Raji (cell line): Measurements from ENCODE around the gene SLC29A1.
A peak's percentile ranks its signal among the peaks of the same experiment; 100 is the strongest.

Experiments used
- POLR2A ChIP-seq: IDR thresholded peaks from 2 replicates; pipeline ENCODE4 v1.6.1; 2011; ENCODE audit warnings: low read depth, low read length, control low read depth; ENCODE audit not compliant: insufficient read depth

The SLC29A1 gene

DNA sequence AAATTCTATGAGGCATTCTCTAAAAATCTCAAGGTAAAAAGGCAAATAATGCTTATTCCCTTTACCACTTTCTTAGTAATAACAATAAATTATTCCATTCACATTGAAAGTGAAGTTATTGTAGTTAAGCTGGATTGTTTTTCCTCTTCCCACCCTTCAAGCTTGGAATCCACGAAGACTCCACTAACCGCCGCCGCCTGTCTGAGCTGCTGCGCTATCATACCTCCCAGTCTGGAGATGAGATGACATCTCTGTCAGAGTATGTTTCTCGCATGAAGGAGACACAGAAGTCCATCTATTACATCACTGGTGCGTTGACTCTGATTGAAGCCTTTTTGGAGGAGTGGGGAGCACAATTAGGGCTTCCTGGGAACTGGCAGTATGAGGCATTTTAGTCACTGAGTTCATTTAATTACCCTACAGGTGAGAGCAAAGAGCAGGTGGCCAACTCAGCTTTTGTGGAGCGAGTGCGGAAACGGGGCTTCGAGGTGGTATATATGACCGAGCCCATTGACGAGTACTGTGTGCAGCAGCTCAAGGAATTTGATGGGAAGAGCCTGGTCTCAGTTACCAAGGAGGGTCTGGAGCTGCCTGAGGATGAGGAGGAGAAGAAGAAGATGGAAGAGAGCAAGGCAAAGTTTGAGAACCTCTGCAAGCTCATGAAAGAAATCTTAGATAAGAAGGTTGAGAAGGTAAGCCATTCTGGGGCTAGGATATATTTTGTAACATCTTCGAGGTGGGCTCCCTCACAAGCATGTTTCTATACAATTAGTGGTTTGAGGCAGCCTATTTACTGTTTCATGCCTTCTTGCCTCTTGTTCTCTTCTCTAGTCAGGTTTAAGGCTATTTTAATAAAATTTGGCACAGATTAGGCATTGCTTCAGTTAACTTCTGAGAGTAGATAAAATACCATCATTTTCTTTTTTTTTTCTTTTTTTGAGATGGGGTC, 28.5 kb downstream of the SLC29A1 start:
- TF ChIP-seq POLR2A = no peak

GRCh38 chr6:44253307-44254101, 30.1 kb downstream of the SLC29A1 start:
- TF ChIP-seq POLR2A = no peak

DNA sequence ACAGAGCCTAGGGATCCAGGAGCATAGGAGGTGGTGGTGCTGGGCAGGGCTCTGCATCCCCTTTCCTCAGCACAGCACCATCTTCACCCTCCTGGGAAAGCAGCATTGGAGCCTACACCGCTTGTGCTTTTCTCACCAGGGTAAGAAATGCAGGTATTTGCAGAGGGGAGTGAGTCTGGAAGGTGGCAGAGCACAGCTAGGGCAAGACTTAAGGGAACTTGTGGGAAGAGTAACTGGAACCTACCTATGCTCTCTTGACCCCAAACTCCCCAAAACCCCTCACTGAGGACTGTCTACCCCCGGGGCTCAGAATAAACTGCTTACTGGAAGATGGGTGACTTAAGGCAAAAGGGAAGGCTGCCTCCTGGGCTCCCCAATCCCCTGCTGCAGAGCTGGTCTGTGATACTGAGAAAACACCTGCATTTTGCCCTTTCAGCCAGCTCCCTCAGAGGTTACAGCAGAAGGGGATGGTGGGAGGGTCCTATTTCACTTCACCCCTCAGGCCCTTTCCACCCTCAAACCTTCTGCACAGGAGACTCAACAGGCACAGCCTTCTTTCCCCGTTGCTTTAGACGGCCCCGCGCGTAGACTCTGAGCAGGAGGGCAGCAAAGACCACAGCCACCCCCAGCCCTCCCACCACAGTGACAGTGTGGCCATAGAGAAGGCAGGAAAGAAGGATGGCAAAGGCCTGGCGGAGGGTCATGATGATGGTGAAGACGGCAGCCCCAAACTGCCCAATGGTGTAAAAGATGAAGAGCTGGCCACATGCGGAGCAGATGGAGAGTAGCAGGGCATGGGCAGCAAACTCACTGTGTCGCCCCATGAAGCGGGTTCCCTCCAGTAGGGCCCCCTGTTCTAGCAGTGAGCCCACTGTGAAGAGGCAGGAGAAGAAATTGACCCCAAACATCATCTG, 31.1 kb downstream of the SLC29A1 start:
- TF ChIP-seq POLR2A = no peak

DNA sequence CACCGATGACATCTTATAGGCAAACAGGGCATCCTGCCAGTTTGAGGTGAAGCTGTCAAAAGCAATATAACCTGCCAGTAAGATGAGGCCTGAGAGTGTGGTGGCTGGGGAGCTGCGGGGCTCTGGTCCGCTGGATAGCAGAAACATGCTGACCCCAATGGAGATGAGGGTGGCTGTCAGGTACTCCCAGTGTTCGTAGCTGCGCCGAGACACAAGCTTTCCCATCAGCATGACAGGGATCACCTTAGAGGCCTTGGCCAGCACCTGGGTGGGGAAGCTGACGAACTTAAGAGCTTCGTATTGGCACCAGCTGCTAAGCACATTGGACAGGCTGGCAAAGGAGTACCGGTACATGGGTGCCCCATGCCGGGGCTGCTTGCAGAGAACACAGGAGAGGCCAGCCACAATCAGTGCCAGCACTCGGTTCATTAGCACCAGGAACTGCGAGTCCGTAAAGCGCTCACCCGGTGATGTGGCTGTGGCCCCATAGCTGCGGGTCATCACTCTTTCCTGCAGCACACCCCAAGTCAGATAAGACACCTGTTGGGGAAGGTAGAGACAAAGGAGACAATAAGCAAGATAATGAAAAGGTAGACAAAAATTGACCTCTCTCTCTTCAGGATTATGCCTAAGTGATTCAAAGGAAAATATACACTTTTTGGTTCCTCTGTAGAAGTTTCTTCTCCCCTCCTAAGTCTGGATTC, 31.9 kb downstream of the SLC29A1 start:
- TF ChIP-seq POLR2A = peak; percentile 26; the same call in 1 of the 2 replicates

GRCh38 chr6:44255871-44256774, 32.7 kb downstream of the SLC29A1 start:
- no peak for TF ChIP-seq POLR2A

DNA sequence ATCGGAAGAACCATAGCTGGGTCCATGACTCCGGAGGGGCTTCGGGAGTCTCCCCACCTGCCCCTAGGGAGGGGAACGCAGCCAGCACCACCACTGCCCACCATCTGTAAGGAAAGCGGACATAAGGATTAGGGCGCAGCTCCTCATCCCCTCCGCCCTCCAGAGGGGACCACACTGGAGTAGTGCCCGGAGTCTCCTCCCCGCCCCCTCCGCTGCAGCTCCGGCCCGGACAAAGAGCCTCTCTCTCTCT, 33.3 kb downstream of the SLC29A1 start:
- no peak for TF ChIP-seq POLR2A

- TF ChIP-seq POLR2A = peak; percentile 76
Measured at GRCh38 chr6:44257025-44257752, 33.8 kb downstream of the SLC29A1 start, which contains the start of gene SLC35B2. SLC35B2 (minus strand) TSS chr6:44257528; CDS start chr6:44257410, 118 bp downstream.

DNA sequence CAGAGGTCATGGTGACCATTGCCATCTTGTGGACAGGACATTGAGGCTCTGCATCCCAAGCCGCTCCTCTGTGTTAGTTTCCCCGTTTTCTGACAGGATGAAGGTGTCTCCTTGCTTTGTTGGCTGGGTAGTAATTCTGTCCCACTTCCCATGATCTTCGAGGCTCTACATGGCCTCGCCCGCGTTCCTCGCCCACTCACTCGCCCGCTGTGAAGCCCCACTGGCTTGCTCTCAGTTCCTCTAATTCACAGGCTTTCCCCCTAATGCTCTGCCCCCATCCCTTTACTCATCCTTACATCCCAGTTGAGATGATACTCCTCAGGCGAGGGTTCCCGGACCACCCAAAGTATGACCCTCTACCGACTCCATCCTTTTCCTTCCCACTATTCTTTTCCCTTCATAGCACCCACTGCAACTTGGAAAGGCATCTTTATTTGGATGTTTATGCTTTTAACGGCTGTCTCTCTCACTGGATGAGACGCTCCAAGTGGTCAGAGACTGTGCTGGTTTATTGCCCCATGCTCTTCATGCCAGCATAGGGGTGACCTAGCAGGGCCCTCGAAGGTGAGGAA, 34.4 kb downstream of the SLC29A1 start:
- TF ChIP-seq POLR2A = no peak

- TF ChIP-seq POLR2A = no peak
Measured at GRCh38 chr6:44258325-44258863, 35.0 kb downstream of the SLC29A1 start.

GRCh38 chr6:44258921-44259320, 35.5 kb downstream of the SLC29A1 start:
- no peak for TF ChIP-seq POLR2A

DNA sequence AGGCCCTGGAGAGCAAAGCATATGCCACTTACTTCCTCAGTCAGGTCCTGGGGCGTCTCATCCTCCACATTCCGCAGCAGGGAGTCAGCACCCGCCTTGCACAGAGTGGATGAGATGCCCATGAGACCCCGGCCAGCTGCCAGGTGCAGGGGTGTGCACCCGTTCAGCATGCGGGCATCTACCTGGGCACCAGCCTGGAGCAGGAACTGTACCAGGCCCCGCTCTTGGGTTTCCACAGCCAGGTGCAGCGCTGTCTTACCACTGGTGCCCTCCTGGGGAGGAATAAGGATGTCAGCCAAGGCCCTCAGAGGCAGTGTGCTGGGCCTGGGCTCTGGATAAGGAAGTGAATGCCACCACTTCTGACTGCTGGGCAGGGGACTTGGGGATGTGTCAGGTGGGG, 36.6 kb downstream of the SLC29A1 start:
- TF ChIP-seq POLR2A = no peak
